NCI-H1048 (cell line): ENCODE measurements around the gene GCH1.

Experiments used
- DNase-seq: peaks from one replicate; lab custom pipeline; 2025; lab: John Stamatoyannopoulos, UW

GCH1 gene

DNA sequence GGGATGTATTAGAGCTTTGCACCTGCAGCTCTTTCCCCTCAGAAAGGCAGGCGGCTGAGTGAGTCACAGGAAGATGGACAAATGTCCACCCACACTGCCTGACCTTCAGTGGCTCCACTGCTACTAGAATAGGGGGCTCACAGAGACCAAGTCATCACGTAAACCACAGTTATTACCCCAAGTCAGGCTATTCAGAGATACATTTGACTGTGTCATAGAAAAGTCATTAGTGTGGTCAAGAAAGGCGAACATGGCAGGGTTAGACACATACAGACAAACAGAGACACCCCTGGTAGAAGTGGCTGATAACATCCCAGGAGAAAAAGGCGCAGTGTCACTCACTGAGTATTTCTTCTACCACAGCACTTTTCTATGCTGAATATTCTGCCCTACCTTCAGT lies 36.0 kb downstream of the GCH1 start:
- no peak for DNase-seq

DNA sequence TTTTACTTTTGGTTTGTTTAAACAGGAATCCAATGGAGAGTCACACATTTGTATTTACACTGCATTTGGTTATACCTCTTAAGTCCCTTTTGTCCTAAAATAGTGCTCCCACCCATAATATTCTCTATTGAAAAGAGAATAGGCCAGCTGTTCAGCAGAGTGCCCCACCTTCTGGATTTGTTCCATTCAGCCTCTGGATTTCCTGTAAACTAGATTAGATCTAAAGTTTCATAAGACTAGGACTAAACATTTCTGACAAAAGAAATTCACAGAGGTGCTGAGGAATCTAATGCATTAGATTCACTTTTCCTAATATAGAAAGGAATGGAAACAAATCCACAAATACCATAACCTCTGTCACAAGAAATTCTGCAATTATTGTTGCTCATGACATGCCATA lies 38.1 kb downstream of the GCH1 start:
- DNase-seq: no peak

DNA sequence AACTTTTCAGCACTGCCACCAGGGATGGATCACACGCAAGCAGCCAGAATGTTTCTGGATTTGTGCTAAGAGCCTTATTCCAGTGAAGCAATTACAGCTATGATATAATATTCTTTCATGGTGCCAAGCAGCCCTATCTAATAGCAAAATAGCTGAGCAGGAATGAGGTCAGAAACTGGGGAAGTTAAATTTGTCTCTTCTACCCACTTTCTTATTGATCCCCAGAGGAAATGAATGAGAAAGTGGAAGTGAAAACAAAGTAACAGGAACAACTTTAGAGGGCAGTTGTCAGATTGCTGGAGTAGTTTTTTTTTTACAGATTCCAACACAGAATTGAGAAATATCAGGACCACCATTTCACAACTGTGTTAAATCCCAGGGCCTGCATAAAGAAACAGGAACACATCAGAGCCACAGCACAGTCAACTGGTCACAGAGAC lies 44.8 kb downstream of the GCH1 start:
- DNase-seq: no peak

DNA sequence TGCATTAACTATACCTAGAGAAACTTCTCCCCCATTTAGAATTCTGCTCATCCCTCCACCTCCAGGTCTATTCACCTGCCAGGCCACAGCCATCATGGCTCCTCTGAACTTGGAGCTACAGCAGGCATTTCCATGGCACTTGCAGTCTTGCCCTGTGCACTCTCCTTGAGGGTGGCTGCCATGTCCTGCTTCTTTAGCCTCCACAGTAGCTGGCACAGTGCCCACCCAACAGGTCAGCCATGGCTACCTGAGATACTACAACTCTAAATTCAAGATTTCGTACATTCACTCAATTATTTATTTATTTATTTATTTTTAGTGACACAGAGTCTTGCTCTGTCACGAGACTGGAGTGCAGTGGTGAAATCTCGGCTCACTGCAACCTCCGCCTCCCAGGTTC lies 46.5 kb downstream of the GCH1 start:
- no peak for DNase-seq

DNA sequence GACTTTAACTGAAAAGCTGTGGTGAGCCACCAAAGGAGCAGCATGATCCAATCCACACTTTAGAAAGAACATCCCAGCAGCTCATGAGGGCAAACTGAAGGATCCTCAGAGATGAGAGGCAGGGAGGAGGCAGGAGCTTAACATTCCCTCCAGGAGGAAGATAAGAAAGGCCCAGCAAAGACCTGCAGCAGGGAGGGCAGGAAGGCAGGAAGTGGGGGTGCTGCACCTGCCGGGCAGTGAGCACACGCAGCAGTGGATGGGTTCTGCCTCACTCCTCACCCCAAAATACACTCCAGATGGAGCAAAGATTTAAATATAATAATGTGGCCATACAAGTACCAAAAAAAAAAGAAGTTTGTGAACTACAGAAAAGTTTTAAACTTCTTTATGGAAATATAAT lies 48.4 kb downstream of the GCH1 start:
- no peak for DNase-seq

DNA sequence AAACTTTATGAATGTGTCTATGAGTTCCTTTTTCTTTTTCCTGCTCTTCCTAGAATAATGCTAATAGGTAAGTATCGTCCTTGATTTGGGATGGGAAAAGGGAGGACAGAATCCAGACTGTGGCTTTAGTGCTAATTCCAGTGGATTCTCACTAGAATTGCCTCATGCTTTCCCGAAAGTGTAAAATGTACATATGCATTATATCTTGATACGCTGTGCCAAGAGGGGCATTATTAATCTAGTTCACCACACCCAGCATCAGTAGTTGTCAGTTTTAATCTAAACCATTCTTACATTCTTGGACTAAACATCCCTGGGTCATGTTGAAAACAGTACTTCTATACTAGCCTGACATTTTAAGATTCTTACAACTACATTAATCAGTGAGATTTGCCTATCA lies 49.3 kb downstream of the GCH1 start:
- no peak for DNase-seq

DNA sequence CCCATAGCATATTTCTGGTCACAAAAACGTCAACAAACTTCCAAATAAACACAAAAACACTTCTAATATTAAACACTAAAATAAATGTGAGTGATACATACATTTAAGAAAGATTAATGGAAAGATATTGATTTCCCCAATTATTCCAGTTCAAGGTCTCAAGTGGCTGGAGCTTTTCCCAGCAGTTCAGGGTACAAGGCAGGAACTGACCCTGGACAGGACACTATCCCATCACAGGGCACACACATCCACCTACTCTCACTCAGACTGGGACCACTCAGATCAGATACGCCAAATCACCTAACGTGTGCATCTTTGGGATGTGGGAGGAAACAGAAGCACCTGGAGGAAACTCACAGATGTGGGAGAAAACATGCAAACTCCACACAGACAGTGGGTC lies 50.4 kb downstream of the GCH1 start:
- no peak for DNase-seq

DNA sequence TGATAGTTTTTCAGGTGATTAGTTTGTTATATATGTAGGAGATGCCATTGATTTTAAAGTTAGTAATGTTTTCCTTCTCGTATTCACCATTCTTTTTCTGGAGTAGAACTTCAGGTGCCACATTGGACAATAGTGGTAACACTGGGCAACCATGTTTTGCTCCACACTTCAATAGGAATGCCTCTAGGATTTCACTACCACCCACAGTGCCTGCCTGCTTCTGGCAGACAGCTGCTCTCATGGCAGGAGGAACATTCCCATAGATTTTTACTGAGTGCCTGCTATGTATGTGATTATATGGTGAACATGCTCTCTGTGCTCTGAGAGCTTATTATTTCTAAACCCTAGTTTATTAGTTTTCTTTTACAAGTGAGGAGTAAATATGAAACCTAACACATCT lies 53.7 kb downstream of the GCH1 start:
- DNase-seq: no peak

DNA sequence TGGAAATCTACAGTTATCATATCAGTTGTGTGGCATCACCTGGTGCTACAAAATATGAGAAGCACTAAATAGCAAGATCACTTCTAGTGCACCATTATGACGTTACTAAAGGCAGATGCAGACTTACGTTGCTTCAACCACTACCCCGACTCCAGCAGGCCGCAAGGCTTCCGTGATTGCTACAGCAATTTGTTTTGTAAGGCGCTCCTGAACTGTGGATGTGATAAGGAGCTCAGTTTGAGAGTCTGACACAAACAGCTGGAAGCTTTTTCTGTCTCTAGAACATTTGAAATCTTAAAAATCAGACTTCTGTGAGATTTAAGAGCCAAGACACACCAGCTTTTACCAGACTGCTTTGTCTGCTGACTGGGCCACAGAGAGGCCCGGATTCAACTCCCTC lies 57.0 kb downstream of the GCH1 start:
- DNase-seq: no peak

DNA sequence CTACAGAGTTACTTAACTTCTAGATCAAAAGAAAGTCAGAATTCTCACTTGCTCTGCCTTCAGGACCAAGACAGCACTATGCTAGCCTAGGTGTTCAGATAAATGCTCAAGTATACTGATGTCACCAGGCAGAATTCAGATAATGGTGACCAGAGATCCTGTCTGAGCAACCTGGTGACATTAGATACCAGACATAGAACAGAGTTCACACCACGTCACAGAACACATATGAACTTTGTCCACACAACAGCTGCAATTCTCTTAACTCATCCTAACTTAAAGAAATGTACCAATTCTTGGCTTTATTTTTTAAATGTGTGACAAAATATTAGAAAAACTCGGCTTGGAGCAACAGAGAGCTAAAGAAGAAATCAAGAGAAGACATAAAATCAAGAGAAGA lies 58.1 kb downstream of the GCH1 start:
- no peak for DNase-seq

DNA sequence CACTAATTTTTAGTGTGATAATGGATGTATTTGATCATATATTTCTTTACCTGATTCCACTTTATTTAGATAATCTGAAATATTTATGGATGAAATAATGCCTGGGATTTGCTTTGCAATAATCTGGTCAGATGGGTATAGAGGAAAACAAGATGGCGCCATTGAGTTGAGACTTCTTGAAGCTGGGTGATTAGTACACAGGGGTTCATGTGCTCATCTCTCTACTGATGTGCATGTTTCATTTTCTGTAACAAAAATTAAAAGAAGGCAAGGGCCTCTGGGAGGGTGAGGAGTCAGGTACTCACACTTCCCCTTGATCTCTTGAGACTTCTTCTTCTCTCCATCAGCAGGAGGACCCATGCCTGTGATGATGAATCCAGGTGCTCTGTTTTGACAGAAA lies 61.8 kb downstream of the GCH1 start:
- DNase-seq: no peak

DNA sequence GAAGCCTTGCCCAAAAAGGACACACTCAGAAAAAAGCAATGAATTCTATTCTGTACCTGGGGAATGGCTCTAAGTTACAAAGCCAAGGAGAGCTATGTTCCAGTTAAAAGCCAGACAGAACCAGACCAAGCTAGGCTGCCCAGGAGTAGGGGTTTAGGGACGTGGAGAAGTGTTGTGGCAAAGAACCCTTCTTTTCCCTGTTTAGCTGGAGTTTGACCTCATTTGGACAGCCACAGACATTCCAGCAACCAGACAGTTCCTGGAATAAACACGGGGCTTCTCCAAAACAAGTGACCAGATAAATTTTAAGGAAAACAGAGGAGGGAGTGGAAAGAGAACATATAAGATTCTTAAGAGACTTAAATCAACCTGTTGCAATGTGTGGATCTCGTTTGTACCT lies 62.3 kb downstream of the GCH1 start:
- DNase-seq: no peak

DNA sequence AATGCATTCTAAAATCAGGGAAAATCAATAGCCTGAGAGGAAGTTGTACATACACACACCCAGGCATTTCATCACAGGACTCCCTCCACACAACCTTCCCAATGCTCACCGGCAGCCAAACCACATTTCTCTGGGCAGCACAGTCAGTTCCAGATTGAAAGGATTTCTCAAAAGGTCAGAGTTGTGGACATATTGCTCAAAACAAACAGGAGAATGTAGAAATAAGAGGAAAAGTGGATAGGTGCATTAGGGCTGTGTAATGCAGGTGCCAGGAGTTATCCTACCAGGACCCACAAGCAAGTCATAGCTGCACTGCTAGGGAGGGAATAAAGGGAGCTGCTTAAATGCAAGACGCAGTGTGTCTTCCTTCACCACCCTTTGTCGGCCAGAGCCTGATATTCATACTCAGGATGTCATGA lies 62.9 kb downstream of the GCH1 start:
- DNase-seq: no peak

DNA sequence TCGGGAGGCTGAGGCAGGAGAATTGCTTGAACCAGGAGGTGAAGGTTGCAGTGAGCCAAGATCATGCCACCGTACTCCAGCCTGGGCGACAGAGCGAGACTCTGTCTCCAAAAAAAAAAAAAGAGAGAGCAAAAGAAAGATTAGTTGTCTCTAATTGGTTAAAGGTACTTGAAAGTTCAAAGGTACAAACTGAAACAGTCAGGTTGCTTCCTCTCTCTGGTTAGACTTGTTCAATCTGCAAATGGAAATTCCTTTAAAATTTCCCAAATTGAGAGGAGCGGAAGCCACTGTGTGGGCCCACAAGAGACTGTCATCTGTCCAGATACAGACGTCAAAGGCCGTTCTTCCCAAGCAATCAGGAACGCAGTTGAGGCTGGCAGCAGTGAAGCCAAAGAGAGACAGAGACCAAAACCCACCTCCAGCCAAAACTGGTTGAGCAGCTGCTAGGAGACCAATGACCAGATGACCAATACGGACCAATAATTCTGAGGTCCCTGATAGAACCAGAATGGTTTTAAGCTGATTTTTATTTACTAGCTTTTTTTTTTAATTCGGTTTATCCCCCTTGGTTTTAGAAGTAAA lies 63.6 kb downstream of the GCH1 start:
- no peak for DNase-seq

DNA sequence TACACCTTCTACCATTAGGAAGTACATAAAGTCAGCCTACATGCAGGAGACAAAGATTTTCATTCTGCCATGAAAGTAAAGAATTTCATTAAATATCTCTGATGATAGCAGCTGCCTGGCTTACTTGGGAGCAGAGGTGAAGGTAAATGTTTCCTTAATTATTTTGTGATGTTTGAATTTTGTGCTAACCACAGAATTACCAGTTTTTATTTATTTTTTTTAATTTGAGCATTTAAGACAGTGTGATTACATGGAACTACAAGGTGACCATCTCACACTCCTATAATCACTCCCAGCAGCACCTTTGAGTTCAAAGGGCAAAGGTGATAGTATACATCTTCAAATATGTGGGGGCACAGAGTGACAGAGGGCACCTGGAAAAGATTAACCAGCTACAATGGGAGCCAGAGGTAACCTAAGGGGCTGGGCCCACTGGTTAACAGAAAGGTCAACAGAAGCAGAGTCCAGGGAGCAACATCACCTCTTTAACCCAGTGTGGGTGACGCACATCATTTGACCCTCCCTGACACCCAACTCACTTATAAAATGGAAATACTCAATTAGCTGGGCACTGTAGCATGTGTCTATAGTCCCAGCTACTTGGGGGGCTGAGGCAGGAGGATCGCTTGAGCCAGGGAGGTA lies 65.0 kb downstream of the GCH1 start:
- DNase-seq: no peak

DNA sequence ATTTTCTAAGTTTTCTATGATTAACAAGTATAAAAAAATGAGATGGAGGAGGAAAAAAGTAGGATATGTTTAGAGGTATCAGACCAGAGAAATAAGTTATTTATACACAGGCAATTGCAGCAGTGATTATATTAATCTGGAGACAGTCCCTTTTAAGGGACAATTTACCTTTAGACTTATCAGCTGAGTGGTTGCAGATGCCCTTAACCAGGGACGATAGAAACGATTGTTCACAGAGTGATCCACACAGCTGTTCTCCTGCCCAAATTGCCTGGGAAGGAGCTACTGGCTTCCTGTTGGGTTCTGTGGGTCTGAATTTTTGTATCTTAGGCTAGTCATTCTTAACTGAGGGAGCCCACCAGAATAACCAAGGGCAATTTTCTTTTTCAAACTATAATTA lies 66.4 kb downstream of the GCH1 start:
- no peak for DNase-seq

DNA sequence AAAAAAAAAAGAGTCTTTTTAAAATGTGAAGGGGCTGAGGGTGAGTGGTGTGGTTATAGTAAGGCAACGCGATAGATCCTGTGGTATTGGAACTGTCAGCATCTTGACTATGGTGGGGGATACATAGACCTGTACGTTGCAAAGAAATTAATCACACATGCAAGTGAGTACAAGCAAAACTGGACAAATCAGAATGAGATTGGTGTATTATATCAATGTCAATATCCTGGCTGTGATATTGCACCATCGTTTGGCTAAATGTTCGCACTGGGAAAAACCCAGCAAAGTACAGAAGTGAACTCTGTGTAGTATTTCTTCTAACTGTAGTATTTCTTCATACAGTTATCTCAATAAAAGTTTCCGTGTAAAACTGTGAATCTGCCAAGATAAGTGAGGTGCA lies 67.9 kb downstream of the GCH1 start:
- DNase-seq: no peak

DNA sequence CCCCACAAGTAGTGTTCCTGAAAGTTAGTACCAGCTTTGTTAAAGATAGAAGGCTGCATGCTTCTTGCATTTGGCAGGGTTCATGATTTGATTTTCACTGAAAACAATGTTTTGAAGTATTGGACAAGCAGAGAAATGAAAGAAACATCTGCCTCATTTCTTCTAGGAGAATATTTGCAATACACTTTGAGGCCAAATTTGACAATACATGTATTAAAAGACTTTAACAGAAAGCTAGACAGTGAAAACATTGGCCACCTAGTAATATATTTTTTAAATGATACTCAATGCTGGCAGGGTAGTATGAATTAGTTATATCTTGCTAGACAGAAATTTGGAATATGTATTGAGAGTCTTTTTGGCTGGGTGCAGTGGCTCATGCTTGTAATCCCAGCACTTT lies 68.5 kb downstream of the GCH1 start:
- DNase-seq: no peak

DNA sequence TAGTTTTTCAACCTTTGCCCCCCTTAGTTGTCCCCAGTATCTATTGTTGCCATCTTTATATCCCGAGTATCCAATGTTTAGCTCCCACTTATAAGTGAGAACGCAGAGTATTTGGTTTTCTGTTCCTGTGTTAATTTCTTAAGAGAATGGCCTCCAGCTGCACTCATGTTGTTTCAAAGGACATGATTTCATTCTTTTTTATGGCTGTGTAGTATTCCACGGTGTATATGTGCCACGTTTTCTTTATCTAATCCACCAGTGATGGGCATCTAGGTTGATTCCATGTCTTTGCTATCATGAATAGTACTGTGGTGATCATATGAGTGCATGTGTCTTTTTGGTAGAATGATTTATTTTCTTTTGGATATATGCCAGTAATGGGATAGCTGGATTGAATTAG lies 72.0 kb downstream of the GCH1 start:
- DNase-seq: no peak

DNA sequence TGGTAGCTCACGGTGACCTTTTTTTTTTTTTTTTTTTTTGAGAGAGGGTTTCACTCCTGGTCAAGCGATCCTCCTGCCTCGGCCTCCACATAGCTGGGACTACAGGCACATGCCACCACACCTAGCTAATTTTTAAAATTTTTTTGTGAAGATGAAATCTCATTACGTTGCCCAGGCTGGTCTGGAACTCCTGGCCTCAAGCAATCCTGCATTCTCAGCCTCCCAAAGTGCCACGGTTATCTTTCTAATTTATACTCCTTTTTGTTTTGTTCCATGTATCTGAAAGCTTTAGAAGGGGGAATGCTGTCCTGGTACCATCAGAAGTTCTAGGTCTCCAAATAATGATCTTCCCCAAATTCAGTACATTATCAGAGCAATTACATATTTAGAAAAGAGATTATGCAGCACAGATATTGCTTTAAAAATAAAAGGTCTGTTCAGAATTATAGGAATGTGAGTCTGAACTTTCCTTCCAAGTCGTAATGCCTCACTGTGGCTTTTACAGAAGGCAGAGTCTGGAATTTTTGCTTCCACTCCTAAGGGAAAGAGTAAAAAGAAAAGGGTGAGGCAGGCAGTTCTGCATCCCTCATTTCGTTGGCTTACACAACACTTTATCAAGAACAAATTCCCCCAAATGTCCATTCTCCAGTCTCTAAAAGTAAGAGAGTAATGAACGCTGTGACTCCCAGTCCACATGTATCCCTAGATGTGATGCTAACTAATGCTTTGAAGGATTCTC lies 73.0 kb downstream of the GCH1 start:
- no peak for DNase-seq

DNA sequence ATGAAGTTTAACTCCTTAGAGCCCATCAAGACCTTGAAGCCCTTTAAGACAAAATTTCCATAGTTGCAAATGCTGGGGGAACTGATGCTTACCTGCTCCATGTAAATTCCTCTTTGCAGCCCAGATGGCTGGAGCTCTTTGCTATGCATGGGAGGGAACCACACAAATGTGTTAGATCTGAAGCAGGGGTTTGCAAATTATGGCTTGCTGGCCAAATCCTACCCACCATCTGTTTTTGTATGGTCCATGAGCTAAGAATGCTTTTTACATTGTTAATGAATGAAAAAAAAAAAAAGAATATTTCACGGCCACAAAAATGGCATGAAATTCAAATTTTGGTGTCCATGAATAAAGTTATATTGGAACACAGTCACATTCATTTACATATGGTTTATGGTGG lies 74.6 kb downstream of the GCH1 start:
- no peak for DNase-seq

DNA sequence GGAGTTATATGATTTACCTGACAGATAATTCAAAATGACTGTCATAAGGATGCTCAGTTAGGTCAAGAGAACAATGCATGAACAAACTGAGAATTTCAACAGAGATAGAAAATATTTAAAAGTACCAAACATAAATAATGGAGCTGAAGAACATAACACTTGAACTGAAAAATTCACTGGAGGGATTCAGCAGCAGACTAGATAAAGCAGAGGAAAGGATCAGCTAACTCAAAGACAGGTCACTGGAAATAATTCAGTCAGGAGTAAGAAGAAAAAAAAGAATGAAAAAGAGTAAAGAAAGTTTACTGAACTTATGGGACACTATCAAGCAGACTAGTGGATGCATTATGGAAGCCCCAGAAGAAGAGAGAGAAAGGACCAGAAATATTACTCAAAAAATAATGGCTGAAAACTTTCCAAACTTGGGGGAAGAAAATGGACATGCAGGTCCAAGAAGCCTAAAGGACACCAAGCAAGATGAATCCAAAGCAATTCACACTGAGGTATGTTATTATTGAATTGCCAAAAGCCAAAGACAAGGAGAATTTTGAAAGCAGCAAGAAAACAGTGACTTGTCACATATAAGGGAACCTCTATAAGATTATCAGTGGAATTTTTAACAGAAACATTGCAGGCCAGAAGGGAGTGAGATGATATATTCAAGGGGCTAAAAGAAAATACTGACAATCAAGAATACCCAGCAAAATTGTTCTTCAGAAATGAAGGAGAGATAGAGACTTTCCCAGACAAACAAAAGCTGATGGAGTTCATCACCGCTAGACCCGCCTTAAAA lies 78.7 kb downstream of the GCH1 start:
- DNase-seq: no peak

DNA sequence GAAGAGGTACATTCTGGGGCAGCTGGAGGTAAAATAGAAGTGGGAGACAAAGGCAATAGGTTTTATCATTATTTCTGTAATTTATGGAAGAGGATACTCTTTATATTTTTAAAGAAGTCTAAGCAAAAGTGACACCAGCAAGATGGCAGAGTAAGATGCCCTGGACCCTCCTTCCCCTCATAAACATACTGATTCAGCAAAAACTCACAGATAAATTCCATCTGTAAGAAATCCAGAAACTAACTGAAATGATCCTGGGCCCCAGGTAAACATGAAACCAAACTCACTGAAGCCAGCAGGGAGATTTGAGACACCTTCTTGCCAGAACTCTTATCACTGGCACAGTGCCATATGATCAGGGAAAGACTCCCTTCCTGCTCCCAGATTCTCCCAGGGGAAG lies 79.9 kb downstream of the GCH1 start:
- no peak for DNase-seq
